ENCODE results near the gene GAGE12F.
"Not testable (repeated sequence)": the region's sequence is repeated elsewhere in the genome, so short reads cannot be mapped to it uniquely, and the experiment has no call there.

Gene GAGE12F

DNA sequence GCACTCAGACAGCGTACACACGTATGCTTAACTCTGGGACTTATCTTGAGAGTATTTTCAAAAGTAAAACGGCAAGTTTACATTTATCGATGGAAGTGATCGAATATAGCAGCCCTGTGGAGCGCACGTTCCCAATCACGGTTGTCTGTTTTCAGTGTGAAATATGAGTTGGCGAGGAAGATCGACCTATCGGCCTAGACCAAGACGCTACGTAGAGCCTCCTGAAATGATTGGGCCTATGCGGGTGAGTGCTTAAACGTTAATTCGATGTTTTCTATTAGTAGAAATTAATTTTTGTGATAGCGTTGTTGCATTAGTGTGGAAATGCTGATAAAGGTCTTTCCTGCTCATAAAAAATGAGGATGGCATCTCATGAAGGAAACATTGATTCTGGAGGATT, 29.8 kb downstream of the GAGE12F start:
- H3K27me3 ChIP-seq (replicated peaks; ENCODE audit: control insufficient read depth, insufficient read depth, low read length, poor library complexity, severe bottlenecking); H3K9me3 ChIP-seq (ENCODE audit: control insufficient read depth, low read length); H3K4me3 ChIP-seq (ENCODE audit: insufficient read depth, low read depth, low read length, poor library complexity, severe bottlenecking); H3K36me3 ChIP-seq (ENCODE audit: control insufficient read depth, insufficient read depth, low read length); DNase-seq; H3K4me1 ChIP-seq (ENCODE audit: control insufficient read depth, insufficient read depth, low read length, poor library complexity, severe bottlenecking); H3K27ac ChIP-seq (ENCODE audit: insufficient read depth, low read length, poor library complexity, severe bottlenecking): not testable (repeated sequence)

- not testable (repeated sequence) for H3K27me3 ChIP-seq (replicated peaks; ENCODE audit: control insufficient read depth, insufficient read depth, low read length, poor library complexity, severe bottlenecking); H3K4me3 ChIP-seq (ENCODE audit: insufficient read depth, low read depth, low read length, poor library complexity, severe bottlenecking); H3K27ac ChIP-seq (ENCODE audit: insufficient read depth, low read length, poor library complexity, severe bottlenecking); H3K9me3 ChIP-seq (ENCODE audit: control insufficient read depth, low read length); H3K4me1 ChIP-seq (ENCODE audit: control insufficient read depth, insufficient read depth, low read length, poor library complexity, severe bottlenecking); DNase-seq; H3K36me3 ChIP-seq (ENCODE audit: control insufficient read depth, insufficient read depth, low read length)
These were observed 38.1 kb downstream of the GAGE12F start, which contains the start of gene GAGE1 for GRCh38 chrX:49598720-49599119. GAGE1 (plus strand) TSS chrX:49599020; CDS start chrX:49600175, 1,155 bp downstream.

DNA sequence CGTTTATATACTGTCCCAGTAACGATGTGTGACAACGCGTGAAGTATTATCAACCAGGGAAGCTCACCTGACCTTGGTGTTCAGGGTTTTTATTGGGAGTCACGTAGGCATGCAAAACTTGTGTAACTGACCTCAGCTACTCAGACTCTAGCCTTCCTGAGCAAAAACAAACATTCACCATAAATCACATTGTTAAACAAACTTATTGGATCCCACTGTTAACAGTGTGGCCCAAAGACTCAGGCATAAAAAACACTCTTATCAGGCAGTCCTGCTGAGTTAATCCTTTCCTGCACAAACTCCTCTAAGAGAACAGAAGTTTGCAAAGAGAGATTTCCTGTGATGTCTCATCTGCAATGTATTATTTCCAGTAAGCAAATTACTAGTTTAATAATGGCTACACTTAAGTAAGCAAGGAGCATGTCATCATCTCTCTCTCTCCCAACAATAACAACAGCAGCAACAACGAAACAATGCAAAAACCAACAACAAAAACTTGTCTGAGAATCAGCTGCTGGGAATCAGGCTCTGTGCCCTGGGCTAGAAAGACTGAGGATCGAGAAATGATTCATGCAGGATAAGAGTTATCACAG, 50.2 kb downstream of the GAGE12F start:
- DNase-seq: no peak
- H3K4me1 ChIP-seq (ENCODE audit: control insufficient read depth, insufficient read depth, low read length, poor library complexity, severe bottlenecking): no peaks in the 10 kb centered on the region
- H3K9me3 ChIP-seq (ENCODE audit: control insufficient read depth, low read length): no peaks in the 10 kb centered on the region
- no peaks in the 10 kb centered on the region for H3K27me3 ChIP-seq (replicated peaks; ENCODE audit: control insufficient read depth, insufficient read depth, low read length, poor library complexity, severe bottlenecking)
- H3K4me3 ChIP-seq (ENCODE audit: insufficient read depth, low read depth, low read length, poor library complexity, severe bottlenecking): no peak overlapping the region
- H3K36me3 ChIP-seq (ENCODE audit: control insufficient read depth, insufficient read depth, low read length): no peaks in the 10 kb centered on the region
- H3K27ac ChIP-seq (ENCODE audit: insufficient read depth, low read length, poor library complexity, severe bottlenecking): no peak overlapping the region

Measured in effector memory CD4-positive, alpha-beta T cell (primary cell).